ENCODE data around the gene HFM1. TPM values are rescaled to one million over a fixed set of nuclear protein-coding genes. Genes with fewer than 3 reads are reported as not detected.
"Not testable (repeated sequence)": the region's sequence is repeated elsewhere in the genome, so short reads cannot be mapped to it uniquely, and the experiment has no call there.

HFM1 gene
- total RNA-seq (3.6 and 3.9 TPM in 2 replicates), polyA plus RNA-seq (0.39 and 0.50 TPM in 2 replicates)

GRCh38 chr1:91404151-91405012 lies at the start of gene HFM1:
Gene HFM1 (minus strand): TSS chr1:91404837. CDS start chr1:91401082, 3,755 bp downstream.
- Histone ChIP-seq H3K9me2 (replicated peaks; ENCODE audit: insufficient read depth) (no peaks in the 10 kb centered on the region), H3K9me3 (ENCODE audit: low read depth) (no peaks in the 10 kb centered on the region), H3K27me3 (peaks cover 7% of the 10 kb centered on the region), H3K27ac (peak within 1 kb of the TSS; percentile 77), H3K79me2 (no peaks in the 10 kb centered on the region), H3K4me1 (ENCODE audit: insufficient read depth) (no peaks in the 10 kb centered on the region), H2AFZ (peak within 1 kb of the TSS; percentile 83), H3K4me3 (peak within 1 kb of the TSS; percentile 83), H4K20me1 (ENCODE audit: insufficient read depth, poor library complexity, severe bottlenecking) (no peaks in the 10 kb centered on the region), H3K36me3 (replicated peaks; ENCODE audit: insufficient read depth, low read depth) (no peaks in the 10 kb centered on the region), H3K4me2 (peak within 1 kb of the TSS; percentile 77)
- TF ChIP-seq EZH2phosphoT487 (IDR thresholded peaks at IDR 0.05; ENCODE audit: low read depth, severe bottlenecking, unreplicated experiment): no peak
- TF ChIP-seq CTCF (IDR thresholded peaks at IDR 0.05; ENCODE audit: poor library complexity): peak; percentile 13
- no peak for TF ChIP-seq EZH2 (IDR thresholded peaks at IDR 0.05; ENCODE audit: borderline replicate concordance)
- peak; percentile 85 for DNase-seq (ENCODE audit: low spot score)
- under 1% methylated on average over 56 of the region's 69 CpGs for WGBS (ENCODE audit: low lambda C conversion rate, missing lambda C conversion rate)

- H3K4me1 ChIP-seq (ENCODE audit: insufficient read depth): no peaks in the 10 kb centered on the region
- no peak overlapping the region for H3K4me2 ChIP-seq
- H3K9me2 ChIP-seq (replicated peaks; ENCODE audit: insufficient read depth): no peaks in the 10 kb centered on the region
- no peak for TF ChIP-seq EZH2 (IDR thresholded peaks at IDR 0.05; ENCODE audit: borderline replicate concordance)
- TF ChIP-seq EZH2phosphoT487 (IDR thresholded peaks at IDR 0.05; ENCODE audit: low read depth, severe bottlenecking, unreplicated experiment): no peak
- TF ChIP-seq CTCF (IDR thresholded peaks at IDR 0.05; ENCODE audit: poor library complexity): no peak
- H3K4me3 ChIP-seq: no peak overlapping the region
- WGBS (ENCODE audit: low lambda C conversion rate, missing lambda C conversion rate): 69% methylated on average over 2 of the region's 2 CpGs
- H3K27me3 ChIP-seq: no peaks in the 10 kb centered on the region
- H4K20me1 ChIP-seq (ENCODE audit: insufficient read depth, poor library complexity, severe bottlenecking): no peaks in the 10 kb centered on the region
- no peaks in the 10 kb centered on the region for H3K9me3 ChIP-seq (ENCODE audit: low read depth)
- no peak overlapping the region for H2AFZ ChIP-seq
- no peak overlapping the region for H3K27ac ChIP-seq
- no peaks in the 10 kb centered on the region for H3K36me3 ChIP-seq (replicated peaks; ENCODE audit: insufficient read depth, low read depth)
- DNase-seq (ENCODE audit: low spot score): no peak
- H3K79me2 ChIP-seq: no peaks in the 10 kb centered on the region
These were observed 49.5 kb upstream of the HFM1 start for GRCh38 chr1:91454136-91454535.

GRCh38 chr1:91450260-91450659 lies 45.6 kb upstream of the HFM1 start:
- no peaks in the 10 kb centered on the region for H3K9me3 ChIP-seq (ENCODE audit: low read depth)
- no peak overlapping the region for H3K27ac ChIP-seq
- H3K4me1 ChIP-seq (ENCODE audit: insufficient read depth): no peaks in the 10 kb centered on the region
- no peaks in the 10 kb centered on the region for H3K79me2 ChIP-seq
- H2AFZ ChIP-seq: no peak overlapping the region
- peak overlapping the region; percentile 1 for H3K4me2 ChIP-seq
- H3K36me3 ChIP-seq (replicated peaks; ENCODE audit: insufficient read depth, low read depth): no peaks in the 10 kb centered on the region
- TF ChIP-seq EZH2 (IDR thresholded peaks at IDR 0.05; ENCODE audit: borderline replicate concordance) (no peak), EZH2phosphoT487 (IDR thresholded peaks at IDR 0.05; ENCODE audit: low read depth, severe bottlenecking, unreplicated experiment) (no peak), CTCF (IDR thresholded peaks at IDR 0.05; ENCODE audit: poor library complexity) (no peak)
- H3K4me3 ChIP-seq: no peak overlapping the region
- no peaks in the 10 kb centered on the region for H3K9me2 ChIP-seq (replicated peaks; ENCODE audit: insufficient read depth)
- 51% methylated on average over 2 of the region's 2 CpGs for WGBS (ENCODE audit: low lambda C conversion rate, missing lambda C conversion rate)
- no peaks in the 10 kb centered on the region for H3K27me3 ChIP-seq
- no peak for DNase-seq (ENCODE audit: low spot score)
- H4K20me1 ChIP-seq (ENCODE audit: insufficient read depth, poor library complexity, severe bottlenecking): no peaks in the 10 kb centered on the region

GRCh38 chr1:91447782-91448181 lies 43.1 kb upstream of the HFM1 start:
- not testable (repeated sequence) for H3K9me3 ChIP-seq (ENCODE audit: low read depth); H3K27me3 ChIP-seq; H3K9me2 ChIP-seq (replicated peaks; ENCODE audit: insufficient read depth); H3K79me2 ChIP-seq; H3K4me3 ChIP-seq; H3K36me3 ChIP-seq (replicated peaks; ENCODE audit: insufficient read depth, low read depth); H3K4me2 ChIP-seq; H3K27ac ChIP-seq; H4K20me1 ChIP-seq (ENCODE audit: insufficient read depth, poor library complexity, severe bottlenecking); H3K4me1 ChIP-seq (ENCODE audit: insufficient read depth); DNase-seq (ENCODE audit: low spot score); H2AFZ ChIP-seq
- 75% methylated on average over 2 of the region's 2 CpGs for WGBS (ENCODE audit: low lambda C conversion rate, missing lambda C conversion rate)

GRCh38 chr1:91441980-91442379 lies 37.3 kb upstream of the HFM1 start:
- H3K36me3 ChIP-seq (replicated peaks; ENCODE audit: insufficient read depth, low read depth); H3K4me1 ChIP-seq (ENCODE audit: insufficient read depth); H3K27ac ChIP-seq; H3K9me2 ChIP-seq (replicated peaks; ENCODE audit: insufficient read depth); H3K79me2 ChIP-seq; H2AFZ ChIP-seq; H3K9me3 ChIP-seq (ENCODE audit: low read depth); H3K27me3 ChIP-seq; H4K20me1 ChIP-seq (ENCODE audit: insufficient read depth, poor library complexity, severe bottlenecking); H3K4me2 ChIP-seq; DNase-seq (ENCODE audit: low spot score); H3K4me3 ChIP-seq: not testable (repeated sequence)
- WGBS (ENCODE audit: low lambda C conversion rate, missing lambda C conversion rate): 89% methylated on average over 5 of the region's 5 CpGs

Data from hepatocyte (in vitro differentiated cells).